ENCODE results near the gene KLHL42. TPM values are rescaled to one million over a fixed set of nuclear protein-coding genes. Genes with fewer than 3 reads are reported as not detected.
"Not testable (repeated sequence)": the region's sequence is repeated elsewhere in the genome, so short reads cannot be mapped to it uniquely, and the experiment has no call there.

The KLHL42 gene
- total RNA-seq, 1 donor from 2014 or later: 13.3 TPM

- DNase-seq (ENCODE audit: low read depth in 2 of 2): no peak
Measured at GRCh38 chr12:27814851-27815591, 35.0 kb downstream of the KLHL42 start.

- no peak for DNase-seq (ENCODE audit: low read depth in 2 of 2)
Measured at GRCh38 chr12:27817766-27818165, 37.7 kb downstream of the KLHL42 start.

GRCh38 chr12:27818401-27818918 is 38.4 kb downstream of the KLHL42 start:
- DNase-seq (ENCODE audit: low read depth in 2 of 2): peak; percentile 51 to 59

GRCh38 chr12:27820564-27820963 is 40.5 kb downstream of the KLHL42 start:
- peak in 1 of 2 donors; percentile 45 for DNase-seq (ENCODE audit: low read depth in 2 of 2)

- DNase-seq (ENCODE audit: low read depth in 2 of 2): peak; percentile 86 to 96
Measured at GRCh38 chr12:27821259-27821973, 41.4 kb downstream of the KLHL42 start.

- peak; percentile 60 to 100 for DNase-seq (ENCODE audit: low read depth in 2 of 2)
Measured at GRCh38 chr12:27822076-27822712, 42.2 kb downstream of the KLHL42 start.

- no peak for DNase-seq (ENCODE audit: low read depth in 2 of 2)
Measured at GRCh38 chr12:27823038-27823437, 43.0 kb downstream of the KLHL42 start.

GRCh38 chr12:27824126-27824842 is 44.3 kb downstream of the KLHL42 start:
- DNase-seq (ENCODE audit: low read depth in 2 of 2): peak; percentile 21 to 40

- DNase-seq (ENCODE audit: low read depth in 2 of 2): peak in 1 of 2 donors; percentile 33
Measured at GRCh38 chr12:27826076-27826475, 46.0 kb downstream of the KLHL42 start.

- peak in 1 of 2 donors; percentile 44 for DNase-seq (ENCODE audit: low read depth in 2 of 2)
Measured at GRCh38 chr12:27828196-27828595, 48.2 kb downstream of the KLHL42 start.

- DNase-seq (ENCODE audit: low read depth in 2 of 2): no peak
Measured at GRCh38 chr12:27838543-27839185, 58.6 kb downstream of the KLHL42 start.

GRCh38 chr12:27840229-27840999 is 60.4 kb downstream of the KLHL42 start:
- peak; percentile 31 to 43 for DNase-seq (ENCODE audit: low read depth in 2 of 2)

- peak in 1 of 2 donors; percentile 19 for DNase-seq (ENCODE audit: low read depth in 2 of 2)
Measured at GRCh38 chr12:27841392-27841882, 61.4 kb downstream of the KLHL42 start.

- DNase-seq (ENCODE audit: low read depth in 2 of 2): no peak
Measured at GRCh38 chr12:27843714-27844245, 63.7 kb downstream of the KLHL42 start.

- no peak for DNase-seq (ENCODE audit: low read depth in 2 of 2)
Measured at GRCh38 chr12:27844366-27845090, 64.5 kb downstream of the KLHL42 start.

GRCh38 chr12:27845187-27845586 is 65.2 kb downstream of the KLHL42 start:
- DNase-seq (ENCODE audit: low read depth in 2 of 2): no peak

GRCh38 chr12:27845706-27846105 is 65.7 kb downstream of the KLHL42 start:
- DNase-seq (ENCODE audit: low read depth in 2 of 2): not testable (repeated sequence)

GRCh38 chr12:27847293-27847692 is 67.3 kb downstream of the KLHL42 start:
- DNase-seq (ENCODE audit: low read depth in 2 of 2): not testable (repeated sequence)

- DNase-seq (ENCODE audit: low read depth in 2 of 2): no peak
Measured at GRCh38 chr12:27851311-27851710, 71.3 kb downstream of the KLHL42 start.
